ENCODE measurements around the gene CDH22. TPM values are rescaled to one million over a fixed set of nuclear protein-coding genes. Genes with fewer than 3 reads are reported as not detected.

CDH22 gene
- total and polyA plus RNA-seq, 2 experiments from 2014 or later = not detected

GRCh38 chr20:46142124-46142523, 166.2 kb downstream of the CDH22 start:
- no peak for DNase-seq (ENCODE audit: low read depth in 1 of 2, low spot score in 1 of 2)
- Histone ChIP-seq H3K27ac (no peak overlapping the region), H3K9me3 (ENCODE audit: low read depth) (no peaks in the 10 kb centered on the region), H3K36me3 (no peaks in the 10 kb centered on the region), H3K27me3 (no peaks in the 10 kb centered on the region), H3K4me3 (no peak overlapping the region), H3K4me1 (ENCODE audit: low read depth) (peaks cover 5% of the 10 kb centered on the region)
- no peak for TF ChIP-seq CTCF (IDR thresholded peaks at IDR 0.05; ENCODE audit: low read depth, low read length)

- Histone ChIP-seq H3K4me1 (ENCODE audit: low read depth) (peaks cover 5% of the 10 kb centered on the region), H3K9me3 (ENCODE audit: low read depth) (no peaks in the 10 kb centered on the region), H3K4me3 (no peak overlapping the region), H3K27me3 (no peaks in the 10 kb centered on the region), H3K36me3 (no peaks in the 10 kb centered on the region), H3K27ac (no peak overlapping the region)
- no peak for DNase-seq (ENCODE audit: low read depth in 1 of 2, low spot score in 1 of 2)
- no peak for TF ChIP-seq CTCF (IDR thresholded peaks at IDR 0.05; ENCODE audit: low read depth, low read length)
Measured at GRCh38 chr20:46139908-46140482, 168.3 kb downstream of the CDH22 start.

- Histone ChIP-seq H3K36me3 (no peaks in the 10 kb centered on the region), H3K27me3 (no peaks in the 10 kb centered on the region), H3K27ac (no peak overlapping the region), H3K9me3 (ENCODE audit: low read depth) (no peaks in the 10 kb centered on the region), H3K4me1 (ENCODE audit: low read depth) (peaks cover 5% of the 10 kb centered on the region), H3K4me3 (no peak overlapping the region)
- DNase-seq (ENCODE audit: low read depth in 1 of 2, low spot score in 1 of 2) = peak; percentile 22 to 27
- no peak for TF ChIP-seq CTCF (IDR thresholded peaks at IDR 0.05; ENCODE audit: low read depth, low read length)
Measured at GRCh38 chr20:46139266-46139889, 168.9 kb downstream of the CDH22 start.

- peaks cover 5% of the 10 kb centered on the region for H3K4me1 ChIP-seq (ENCODE audit: low read depth)
- no peak overlapping the region for H3K4me3 ChIP-seq
- no peak for TF ChIP-seq CTCF (IDR thresholded peaks at IDR 0.05; ENCODE audit: low read depth, low read length)
- H3K9me3 ChIP-seq (ENCODE audit: low read depth) = no peaks in the 10 kb centered on the region
- DNase-seq (ENCODE audit: low read depth in 1 of 2, low spot score in 1 of 2) = no peak
- no peak overlapping the region for H3K27ac ChIP-seq
- no peaks in the 10 kb centered on the region for H3K27me3 ChIP-seq
- H3K36me3 ChIP-seq = no peaks in the 10 kb centered on the region
Measured at GRCh38 chr20:46137816-46138215, 170.5 kb downstream of the CDH22 start.

- Histone ChIP-seq H3K27ac (no peak overlapping the region), H3K9me3 (ENCODE audit: low read depth) (no peaks in the 10 kb centered on the region), H3K36me3 (no peaks in the 10 kb centered on the region), H3K4me1 (ENCODE audit: low read depth) (peaks cover 5% of the 10 kb centered on the region), H3K27me3 (no peaks in the 10 kb centered on the region), H3K4me3 (no peak overlapping the region)
- TF ChIP-seq CTCF (IDR thresholded peaks at IDR 0.05; ENCODE audit: low read depth, low read length) = no peak
- no peak for DNase-seq (ENCODE audit: low read depth in 1 of 2, low spot score in 1 of 2)
Measured at GRCh38 chr20:46135856-46136633, 172.3 kb downstream of the CDH22 start.
